Neural progenitor cell (in vitro differentiated cells): Measurements from ENCODE around the gene NAP1L4. TPM values are rescaled to one million over a fixed set of nuclear protein-coding genes. Genes with fewer than 3 reads are reported as not detected.

Experiments
- DNase-seq: peaks from one replicate; pipeline ENCODE4 v3.0.0-alpha.2; 2016; ENCODE audit warnings: low spot score
- H2AFZ ChIP-seq: fragments of 200-600 bp; sonication (generic); replicated peaks from 2 replicates; pipeline ENCODE4 v1.6.1; 2016; ENCODE audit warnings: antibody characterized with exemption
- H3F3A ChIP-seq: fragments of 200-600 bp; sonication (generic); 2 replicates; pipeline ENCODE4 v1.6.1; 2016; ENCODE audit warnings: antibody characterized with exemption, low read depth
- H3K27ac ChIP-seq: fragments of 200-600 bp; sonication (generic); 2 replicates; pipeline ENCODE4 v1.5.1; 2016; ENCODE audit warnings: mild to moderate bottlenecking
- H3K27me3 ChIP-seq: fragments of 200-600 bp; sonication (generic); 2 replicates; pipeline ENCODE4 v1.6.1; 2016; ENCODE audit warnings: mild to moderate bottlenecking, moderate library complexity
- H3K36me3 ChIP-seq: fragments of 200-600 bp; sonication (generic); 2 replicates; pipeline ENCODE4 v1.5.1; 2016
- H3K4me1 ChIP-seq: fragments of 200-600 bp; sonication (generic); 2 replicates; pipeline ENCODE4 v1.6.1; 2016; ENCODE audit warnings: mixed run types
- H3K4me2 ChIP-seq: fragments of 200-600 bp; sonication (generic); 2 replicates; pipeline ENCODE4 v1.6.1; 2016
- H3K4me3 ChIP-seq: fragments of 200-600 bp; sonication (generic); 2 replicates; pipeline ENCODE4 v1.5.1; 2016
- H3K79me2 ChIP-seq: fragments of 200-600 bp; sonication (generic); 2 replicates; pipeline ENCODE4 v1.6.1; 2016; ENCODE audit warnings: low read depth
- H3K9ac ChIP-seq: fragments of 200-600 bp; sonication (generic); 2 replicates; pipeline ENCODE4 v1.6.1; 2016
- H3K9me3 ChIP-seq: fragments of 200-600 bp; sonication (generic); 2 replicates; pipeline ENCODE4 v1.5.1; 2016; ENCODE audit warnings: low read depth
- H4K20me1 ChIP-seq: fragments of 200-600 bp; sonication (generic); 2 replicates; pipeline ENCODE4 v1.6.1; 2016; ENCODE audit warnings: low read depth
- H3K27ac Mint-ChIP-seq: 3 replicates; pipeline ENCODE4 v1.8.0; 2021; ENCODE audit warnings: mixed read lengths
- H3K27me3 Mint-ChIP-seq: 2 replicates; pipeline ENCODE4 v1.8.0; 2022; ENCODE audit warnings: low read depth, mild to moderate bottlenecking, inconsistent platforms, moderate library complexity, mixed read lengths; ENCODE audit not compliant: insufficient read depth
- H3K36me3 Mint-ChIP-seq: 3 replicates; pipeline ENCODE4 v1.8.0; 2021; ENCODE audit warnings: mixed read lengths
- H3K4me1 Mint-ChIP-seq: 3 replicates; pipeline ENCODE4 v1.8.0; 2021; ENCODE audit warnings: mixed read lengths
- H3K4me3 Mint-ChIP-seq: 3 replicates; pipeline ENCODE4 v1.8.0; 2021; ENCODE audit warnings: mild to moderate bottlenecking, moderate library complexity, mixed read lengths
- H3K9me3 Mint-ChIP-seq: 3 replicates; pipeline ENCODE4 v1.8.0; 2020; ENCODE audit warnings: mixed read lengths
- CTCF ChIP-seq: fragments of 200-600 bp; sonication (generic); IDR thresholded peaks from 2 replicates; pipeline ENCODE4 v1.5.1; 2017; ENCODE audit warnings: antibody characterized with exemption, mild to moderate bottlenecking
- EZH2 ChIP-seq: fragments of 200-600 bp; sonication (generic); IDR thresholded peaks from 2 replicates; pipeline ENCODE4 v1.6.1; 2017; ENCODE audit warnings: antibody characterized with exemption, mild to moderate bottlenecking, moderate library complexity
- EZH2phosphoT487 ChIP-seq: fragments of 200-600 bp; sonication (generic); IDR thresholded peaks from 2 replicates; pipeline ENCODE4 v1.6.1; 2017; ENCODE audit warnings: antibody characterized with exemption
- total RNA-seq: library from RNA; depleted of rRNA; stranded (reverse); fragments of >200 nt; gene quantifications from 2 replicates; pipeline ENCODE4 v1.2.3, GENCODE V29; 2015; ENCODE audit warnings: low replicate concordance

NAP1L4 gene
- total RNA-seq, 1 donor from 2014 or later = 191 TPM

GRCh38 chr11:3037040-3037944 is 45.2 kb upstream of the NAP1L4 start:
- H3K4me3 Mint-ChIP-seq = no peak overlapping the region
- Histone ChIP-seq H3K9me3 (no peaks in the 10 kb centered on the region), H2AFZ (no peak overlapping the region), H3K4me2 (no peak overlapping the region), H3K36me3 (no peaks in the 10 kb centered on the region), H3K4me3 (no peak overlapping the region), H3K27me3 (no peaks in the 10 kb centered on the region), H3K79me2 (peaks cover 6% of the 10 kb centered on the region), H3K4me1 (no peaks in the 10 kb centered on the region), H4K20me1 (no peaks in the 10 kb centered on the region), H3K9ac (no peak overlapping the region), H3F3A (no peaks in the 10 kb centered on the region), H3K27ac (no peak overlapping the region)
- DNase-seq = peak; percentile 93
- no peaks in the 10 kb centered on the region for H3K4me1 Mint-ChIP-seq
- H3K27ac Mint-ChIP-seq = no peak overlapping the region
- H3K36me3 Mint-ChIP-seq = peaks cover 18% of the 10 kb centered on the region
- H3K27me3 Mint-ChIP-seq = peaks cover 2% of the 10 kb centered on the region
- TF ChIP-seq EZH2 (no peak), CTCF (peak; percentile 85)
- H3K9me3 Mint-ChIP-seq = no peaks in the 10 kb centered on the region

GRCh38 chr11:3036419-3036818 is 44.3 kb upstream of the NAP1L4 start:
- Histone ChIP-seq H3K36me3 (no peaks in the 10 kb centered on the region), H3K79me2 (no peaks in the 10 kb centered on the region)
- H3K4me1 Mint-ChIP-seq = no peaks in the 10 kb centered on the region

GRCh38 chr11:3035333-3035732 is 43.2 kb upstream of the NAP1L4 start:
- no peaks in the 10 kb centered on the region for H3K36me3 ChIP-seq
- peaks cover 17% of the 10 kb centered on the region for H3K36me3 Mint-ChIP-seq
- H3K27me3 Mint-ChIP-seq = peaks cover 2% of the 10 kb centered on the region

More at GRCh38 chr11:3036419-3036818, 44.3 kb upstream of the NAP1L4 start:
- Histone ChIP-seq H3K4me2 (no peak overlapping the region), H3K4me1 (no peaks in the 10 kb centered on the region), H3K27ac (no peak overlapping the region), H3K4me3 (no peak overlapping the region), H3K27me3 (no peaks in the 10 kb centered on the region), H3K9ac (no peak overlapping the region), H3K9me3 (no peaks in the 10 kb centered on the region), H2AFZ (no peak overlapping the region), H3F3A (no peaks in the 10 kb centered on the region), H4K20me1 (no peaks in the 10 kb centered on the region)
- DNase-seq = no peak
- H3K9me3 Mint-ChIP-seq = no peaks in the 10 kb centered on the region
- peaks cover 17% of the 10 kb centered on the region for H3K36me3 Mint-ChIP-seq
- peaks cover 2% of the 10 kb centered on the region for H3K27me3 Mint-ChIP-seq
- TF ChIP-seq EZH2phosphoT487 = no peak
- no peak for TF ChIP-seq CTCF
- TF ChIP-seq EZH2 = no peak
- peak overlapping the region; percentile 18 for H3K27ac Mint-ChIP-seq
- no peak overlapping the region for H3K4me3 Mint-ChIP-seq

More at GRCh38 chr11:3035333-3035732, 43.2 kb upstream of the NAP1L4 start:
- no peak overlapping the region for H3K9ac ChIP-seq
- H3K4me1 Mint-ChIP-seq = no peaks in the 10 kb centered on the region
- H3K27ac ChIP-seq = no peak overlapping the region
- no peaks in the 10 kb centered on the region for H3K4me1 ChIP-seq
- H3F3A ChIP-seq = no peaks in the 10 kb centered on the region
- H3K79me2 ChIP-seq = no peaks in the 10 kb centered on the region
- TF ChIP-seq CTCF (no peak), EZH2phosphoT487 (no peak), EZH2 (no peak)
- H3K27ac Mint-ChIP-seq = no peak overlapping the region
- H2AFZ ChIP-seq = no peak overlapping the region
- H3K27me3 ChIP-seq = no peaks in the 10 kb centered on the region
- H3K4me3 Mint-ChIP-seq = no peak overlapping the region
- no peak overlapping the region for H3K4me3 ChIP-seq
- no peaks in the 10 kb centered on the region for H3K9me3 Mint-ChIP-seq
- no peaks in the 10 kb centered on the region for H3K9me3 ChIP-seq
- DNase-seq = no peak
- no peak overlapping the region for H3K4me2 ChIP-seq
- no peaks in the 10 kb centered on the region for H4K20me1 ChIP-seq
